GM21576 (cell line): ENCODE results near the gene BHLHE40.

Experiments used
- ATAC-seq: cut with Tn5 transposase; IDR thresholded peaks from one replicate; pipeline ENCODE4 v1.9.1; 2021; ENCODE audit warnings: mild to moderate bottlenecking, moderate library complexity; ENCODE audit not compliant: unreplicated experiment

BHLHE40 gene

DNA sequence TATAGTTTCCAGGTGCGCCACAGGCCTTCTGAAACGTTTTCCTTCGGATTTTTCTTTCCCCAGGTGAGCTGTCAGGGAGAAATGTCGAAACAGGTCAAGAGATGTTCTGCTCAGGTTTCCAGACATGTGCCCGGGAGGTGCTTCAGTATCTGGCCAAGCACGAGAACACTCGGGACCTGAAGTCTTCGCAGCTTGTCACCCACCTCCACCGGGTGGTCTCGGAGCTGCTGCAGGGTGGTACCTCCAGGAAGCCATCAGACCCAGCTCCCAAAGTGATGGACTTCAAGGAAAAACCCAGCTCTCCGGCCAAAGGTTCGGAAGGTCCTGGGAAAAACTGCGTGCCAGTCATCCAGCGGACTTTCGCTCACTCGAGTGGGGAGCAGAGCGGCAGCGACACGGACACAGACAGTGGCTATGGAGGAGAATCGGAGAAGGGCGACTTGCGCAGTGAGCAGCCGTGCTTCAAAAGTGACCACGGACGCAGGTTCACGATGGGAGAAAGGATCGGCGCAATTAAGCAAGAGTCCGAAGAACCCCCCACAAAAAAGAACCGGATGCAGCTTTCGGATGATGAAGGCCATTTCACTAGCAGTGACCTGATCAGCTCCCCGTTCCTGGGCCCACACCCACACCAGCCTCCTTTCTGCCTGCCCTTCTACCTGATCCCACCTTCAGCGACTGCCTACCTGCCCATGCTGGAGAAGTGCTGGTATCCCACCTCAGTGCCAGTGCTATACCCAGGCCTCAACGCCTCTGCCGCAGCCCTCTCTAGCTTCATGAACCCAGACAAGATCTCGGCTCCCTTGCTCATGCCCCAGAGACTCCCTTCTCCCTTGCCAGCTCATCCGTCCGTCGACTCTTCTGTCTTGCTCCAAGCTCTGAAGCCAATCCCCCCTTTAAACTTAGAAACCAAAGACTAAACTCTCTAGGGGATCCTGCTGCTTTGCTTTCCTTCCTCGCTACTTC, 3.8 kb downstream of the BHLHE40 start:
- no peak for ATAC-seq

DNA sequence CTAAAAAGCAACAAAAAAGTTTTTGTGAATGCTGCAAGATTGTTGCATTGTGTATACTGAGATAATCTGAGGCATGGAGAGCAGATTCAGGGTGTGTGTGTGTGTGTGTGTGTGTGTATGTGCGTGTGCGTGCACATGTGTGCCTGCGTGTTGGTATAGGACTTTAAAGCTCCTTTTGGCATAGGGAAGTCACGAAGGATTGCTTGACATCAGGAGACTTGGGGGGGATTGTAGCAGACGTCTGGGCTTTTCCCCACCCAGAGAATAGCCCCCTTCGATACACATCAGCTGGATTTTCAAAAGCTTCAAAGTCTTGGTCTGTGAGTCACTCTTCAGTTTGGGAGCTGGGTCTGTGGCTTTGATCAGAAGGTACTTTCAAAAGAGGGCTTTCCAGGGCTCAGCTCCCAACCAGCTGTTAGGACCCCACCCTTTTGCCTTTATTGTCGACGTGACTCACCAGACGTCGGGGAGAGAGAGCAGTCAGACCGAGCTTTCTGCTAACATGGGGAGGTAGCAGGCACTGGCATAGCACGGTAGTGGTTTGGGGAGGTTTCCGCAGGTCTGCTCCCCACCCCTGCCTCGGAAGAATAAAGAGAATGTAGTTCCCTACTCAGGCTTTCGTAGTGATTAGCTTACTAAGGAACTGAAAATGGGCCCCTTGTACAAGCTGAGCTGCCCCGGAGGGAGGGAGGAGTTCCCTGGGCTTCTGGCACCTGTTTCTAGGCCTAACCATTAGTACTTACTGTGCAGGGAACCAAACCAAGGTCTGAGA, 4.7 kb downstream of the BHLHE40 start:
- peak; percentile 44 for ATAC-seq

DNA sequence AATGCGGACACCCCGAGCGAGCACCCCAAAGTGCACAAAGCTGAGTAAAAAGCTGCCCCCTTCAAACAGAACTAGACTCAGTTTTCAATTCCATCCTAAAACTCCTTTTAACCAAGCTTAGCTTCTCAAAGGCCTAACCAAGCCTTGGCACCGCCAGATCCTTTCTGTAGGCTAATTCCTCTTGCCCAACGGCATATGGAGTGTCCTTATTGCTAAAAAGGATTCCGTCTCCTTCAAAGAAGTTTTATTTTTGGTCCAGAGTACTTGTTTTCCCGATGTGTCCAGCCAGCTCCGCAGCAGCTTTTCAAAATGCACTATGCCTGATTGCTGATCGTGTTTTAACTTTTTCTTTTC, 5.3 kb downstream of the BHLHE40 start:
- no peak for ATAC-seq

DNA sequence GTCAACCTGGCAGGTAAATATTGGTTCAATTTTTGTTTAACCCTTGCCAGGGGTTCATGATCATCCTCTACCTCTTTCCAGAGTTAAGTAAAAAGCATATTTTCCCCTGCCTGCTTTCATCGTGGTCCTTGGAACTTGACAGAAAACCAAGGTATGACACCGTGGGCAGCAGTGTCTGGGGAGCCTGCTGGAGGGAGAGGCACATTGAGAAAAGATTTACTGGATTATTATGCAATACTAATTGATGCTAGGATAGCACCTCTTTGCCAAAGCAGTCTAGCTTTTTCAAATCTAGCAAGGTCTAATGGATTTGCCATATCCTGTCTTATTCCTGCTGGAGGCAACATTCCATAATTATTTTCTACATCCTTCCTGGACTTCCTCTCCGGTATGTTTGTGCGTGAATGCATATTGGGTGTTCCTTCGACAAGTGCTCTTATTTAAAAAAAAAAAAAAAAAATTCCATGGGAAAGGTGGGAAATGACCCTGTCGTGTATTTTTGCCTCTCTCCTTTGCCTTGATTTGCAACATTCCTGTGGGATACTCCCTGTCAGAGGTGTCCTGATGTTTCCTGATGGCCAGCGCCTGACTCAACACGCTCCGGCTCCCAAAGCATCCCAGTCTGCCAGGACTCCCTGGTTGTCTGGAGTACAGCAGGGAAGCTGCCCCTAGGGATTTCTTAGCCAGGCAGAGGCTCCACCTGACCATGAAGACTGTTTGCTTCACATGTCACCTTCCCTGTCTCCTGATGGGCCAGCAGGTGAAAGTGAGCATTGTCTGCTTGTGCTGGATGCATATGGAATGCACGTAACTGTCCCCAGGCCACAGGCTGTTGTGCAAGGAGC, 6.3 kb downstream of the BHLHE40 start:
- no peak for ATAC-seq

DNA sequence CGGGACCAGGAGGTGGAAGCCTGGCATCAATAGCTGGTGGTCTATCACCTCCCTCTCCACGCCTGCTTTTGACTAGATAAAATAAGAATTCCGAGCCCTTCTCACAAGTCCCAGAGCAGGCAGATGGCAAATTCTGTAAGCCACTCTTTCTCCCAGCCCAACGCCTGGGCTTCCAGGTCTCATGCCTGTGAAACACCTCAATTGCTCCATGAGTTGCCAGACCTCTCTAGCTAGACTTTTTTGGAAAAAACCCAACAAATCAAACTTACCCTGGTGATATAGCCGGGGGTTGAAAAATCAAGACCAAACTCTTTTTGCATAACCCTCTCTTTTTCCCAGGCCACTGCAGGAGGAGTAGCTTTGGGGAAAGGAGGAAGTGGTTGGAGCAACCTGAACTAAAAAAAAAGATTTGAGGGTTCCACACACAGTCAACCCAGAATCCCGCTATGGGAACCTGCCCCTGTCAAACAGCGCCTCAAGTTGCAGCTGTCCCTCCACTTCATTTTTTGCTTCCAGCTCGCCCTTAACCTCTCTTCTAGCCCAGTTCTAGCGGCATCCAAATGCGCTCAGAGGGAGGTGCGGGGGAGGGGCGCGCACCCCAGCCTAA, 7.0 kb downstream of the BHLHE40 start:
- ATAC-seq = peak; percentile 19

DNA sequence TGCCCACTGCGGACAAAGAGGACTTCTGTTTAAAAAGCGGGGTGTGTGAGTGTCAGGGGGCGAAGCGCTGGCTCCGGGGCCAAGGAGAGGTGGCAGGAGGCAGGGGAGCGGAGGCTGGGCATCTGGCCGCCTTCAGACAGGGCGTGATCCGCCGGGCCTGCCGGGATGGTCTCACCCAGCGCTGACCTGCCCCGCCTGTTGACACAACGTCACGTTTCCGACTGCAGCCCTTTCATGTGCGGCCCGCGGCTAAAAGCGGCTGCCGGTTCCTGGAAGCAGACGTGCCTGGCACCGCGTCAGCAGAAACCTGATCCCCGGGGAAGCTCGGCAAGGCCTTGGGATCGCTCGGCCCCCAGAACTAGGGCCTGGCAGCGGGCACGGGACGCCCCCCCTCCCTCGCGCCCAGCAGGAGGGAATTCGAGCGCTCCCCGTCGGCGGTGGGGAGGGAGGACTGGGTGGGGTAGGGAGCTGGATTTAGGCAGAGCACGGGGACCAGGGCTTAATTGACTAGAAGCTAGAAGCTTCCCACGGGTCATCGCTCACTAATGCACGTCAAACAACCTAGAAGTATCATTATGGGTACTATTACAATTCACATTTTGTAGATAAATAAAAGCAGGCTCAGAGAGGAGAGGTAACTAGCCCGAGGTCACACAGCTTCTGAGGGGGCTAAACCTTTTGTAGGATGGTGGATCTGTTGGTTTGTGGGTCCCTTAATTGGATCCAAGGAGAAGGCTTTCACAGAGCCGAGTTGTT, 7.7 kb downstream of the BHLHE40 start:
- ATAC-seq = peak; percentile 58

DNA sequence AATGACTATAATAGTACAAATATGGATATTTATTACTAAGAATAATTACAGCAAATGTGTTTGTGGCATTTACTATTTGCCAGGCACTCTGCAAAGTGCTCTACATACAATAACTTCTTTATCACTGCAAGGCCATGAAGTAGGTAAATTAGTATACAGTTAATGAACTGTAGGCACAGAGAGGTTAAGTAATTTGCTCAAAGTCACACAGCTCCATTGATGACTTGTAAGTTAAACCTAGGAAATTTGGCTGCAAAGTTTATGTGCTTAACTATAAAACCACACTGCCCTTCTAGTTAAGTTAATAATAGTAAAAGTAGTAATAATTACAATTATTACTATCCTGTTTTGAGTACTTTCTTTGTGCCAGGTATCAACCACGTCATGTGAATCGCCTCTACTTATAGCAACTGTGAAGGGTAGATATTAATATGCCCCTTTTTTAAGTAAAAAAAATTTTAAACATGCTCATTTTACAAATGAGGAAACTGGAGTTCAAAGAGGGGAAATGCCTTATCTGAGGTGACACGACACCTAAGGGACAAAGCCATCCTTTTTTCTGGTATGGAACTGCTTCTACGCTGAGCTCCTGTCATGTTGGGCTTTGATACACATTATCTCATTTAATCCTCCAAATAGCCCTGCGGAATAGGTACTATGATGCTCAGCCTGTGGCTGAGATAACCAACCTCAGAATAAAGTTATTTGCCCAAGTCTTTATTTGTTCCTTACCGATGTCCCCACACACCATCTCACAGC, 8.5 kb downstream of the BHLHE40 start:
- no peak for ATAC-seq

DNA sequence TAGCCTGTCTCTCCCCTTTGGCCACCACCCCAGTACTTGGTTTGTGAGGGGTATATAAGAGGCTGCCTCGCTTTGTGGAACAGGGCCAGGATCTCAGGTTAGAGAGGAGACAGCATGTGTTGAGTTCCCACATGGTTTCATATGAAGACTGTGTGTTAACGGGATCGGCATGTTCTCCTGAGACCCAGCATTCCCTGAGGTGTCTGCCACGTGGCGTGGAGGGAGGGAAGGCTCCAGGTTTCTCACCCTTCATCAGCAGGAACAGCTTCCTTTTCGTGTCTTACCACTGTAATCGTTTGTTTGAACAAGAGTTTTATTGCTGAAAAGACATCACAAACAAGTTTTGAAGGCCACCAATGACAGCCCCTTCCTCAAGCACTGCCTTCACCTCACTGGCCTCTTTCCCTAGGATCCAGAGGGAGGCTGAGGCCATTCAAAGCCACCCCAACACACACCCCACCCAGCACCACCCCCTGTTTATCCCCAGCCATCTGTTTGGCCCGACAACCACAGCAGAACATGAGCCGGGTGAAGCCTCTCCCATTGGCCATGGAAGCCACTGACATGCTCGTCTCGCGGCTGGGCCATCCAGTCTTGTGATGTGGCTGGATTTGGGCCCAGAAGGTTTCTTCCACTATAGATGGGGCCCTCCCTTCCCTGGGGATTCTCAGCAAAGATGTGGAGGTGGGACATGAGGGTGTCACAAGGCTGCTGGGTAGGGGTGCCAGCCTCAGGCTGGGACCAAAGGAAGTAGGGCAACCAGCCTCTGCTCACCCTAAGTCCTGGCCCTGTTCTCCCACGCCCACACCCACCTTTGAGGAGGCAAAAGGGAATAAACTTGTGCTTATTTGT, 10.0 kb downstream of the BHLHE40 start:
- no peak for ATAC-seq

DNA sequence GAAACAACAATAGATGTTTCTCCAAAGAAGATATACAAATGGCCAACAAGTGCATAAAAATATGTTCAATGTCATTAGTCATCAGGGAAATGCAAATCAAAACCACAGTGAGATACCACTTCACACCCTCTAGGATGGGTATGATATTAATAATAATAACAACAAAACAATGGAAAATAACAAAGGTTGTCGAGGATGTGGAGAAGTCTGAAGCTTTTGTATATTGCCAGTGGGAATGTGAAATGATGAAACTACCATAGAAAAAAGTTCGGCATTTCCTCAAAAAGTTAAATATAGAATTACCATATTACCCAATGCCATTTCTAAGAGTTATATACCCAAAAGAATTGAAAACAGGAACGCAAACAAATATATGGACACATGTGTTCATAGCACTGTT, 10.8 kb downstream of the BHLHE40 start:
- ATAC-seq = no peak

DNA sequence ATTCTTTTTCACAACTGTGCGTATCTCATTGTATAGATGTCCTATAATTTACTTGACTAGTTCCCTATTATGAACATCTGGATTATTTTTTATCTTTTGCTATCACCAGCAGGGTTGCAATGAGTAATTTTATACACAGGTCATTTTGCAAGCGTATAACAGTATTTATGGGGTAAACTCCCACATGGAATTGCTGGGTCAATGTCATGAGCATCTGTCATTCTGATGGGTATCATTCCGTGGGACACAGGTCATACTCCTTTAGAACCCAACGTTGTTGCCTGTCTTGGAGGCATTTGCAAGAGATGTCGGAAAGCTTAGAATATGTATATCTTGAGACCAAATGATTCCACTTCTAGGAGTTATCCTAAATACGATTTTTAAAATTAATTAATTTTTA, 12.9 kb downstream of the BHLHE40 start:
- ATAC-seq = no peak

DNA sequence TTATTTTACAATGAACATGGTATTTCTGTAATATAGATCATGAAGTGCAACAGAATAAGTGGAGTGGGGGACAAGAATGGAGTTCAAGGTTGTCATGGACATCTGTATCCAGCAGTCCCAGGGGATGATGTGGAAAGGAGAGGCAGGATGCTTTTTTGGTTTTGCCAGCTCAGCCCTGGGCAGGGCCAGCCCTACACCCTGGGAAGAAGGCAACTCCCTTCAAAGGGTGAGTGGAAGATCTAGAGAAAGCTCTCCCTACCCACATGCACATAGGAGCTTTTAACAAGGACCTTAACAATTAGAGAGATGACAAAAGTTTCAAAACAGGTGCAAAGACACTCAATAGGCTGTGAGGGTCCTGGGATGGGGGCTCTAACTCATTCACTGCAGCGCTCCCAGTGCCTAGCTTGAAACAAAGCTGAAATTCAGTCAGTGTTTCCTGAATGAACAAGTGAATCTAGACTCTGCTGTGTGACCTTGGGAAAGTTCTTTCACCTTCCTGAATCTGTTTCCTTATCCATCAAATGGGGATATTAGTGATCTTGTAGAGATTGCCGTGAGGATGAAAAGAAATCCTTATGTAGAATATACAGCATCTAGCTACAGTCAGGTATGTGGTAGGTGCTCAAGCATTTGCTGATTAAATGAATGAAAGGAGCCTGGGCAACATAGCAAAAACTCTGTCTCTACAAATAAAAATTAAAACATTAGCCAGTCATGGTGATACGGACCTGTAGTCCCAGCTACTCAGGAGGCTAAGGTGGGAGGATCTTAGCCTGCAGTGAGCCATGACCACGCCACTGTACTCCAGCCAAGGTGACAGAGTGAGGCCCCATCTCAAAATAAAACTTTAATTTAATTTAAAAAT, 14.3 kb downstream of the BHLHE40 start:
- ATAC-seq = no peak

DNA sequence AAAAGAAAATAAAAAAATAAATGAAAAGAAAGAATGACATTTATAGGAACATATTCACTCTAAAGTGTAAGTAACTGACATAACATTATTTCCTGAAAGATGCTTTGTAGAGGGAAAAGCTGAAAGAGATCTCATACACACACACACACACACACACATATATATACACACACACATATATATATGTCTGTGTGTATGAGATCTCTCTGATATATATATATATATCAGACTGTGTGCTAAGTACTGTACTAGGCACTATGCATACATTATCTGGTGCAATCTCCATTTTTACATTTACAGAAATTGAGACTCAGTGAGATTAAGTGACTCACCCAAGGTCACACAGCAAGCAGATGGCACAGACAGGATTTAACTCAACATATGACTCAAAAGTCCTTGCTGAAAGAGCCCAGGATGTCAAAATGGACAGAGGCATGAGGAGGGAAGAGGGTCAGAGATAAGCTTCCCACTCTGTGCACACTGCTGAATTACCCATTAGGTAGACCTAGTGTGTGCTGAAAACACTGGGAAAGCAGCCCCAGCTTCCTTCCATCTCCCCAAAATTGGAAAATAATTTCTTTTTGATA, 15.0 kb downstream of the BHLHE40 start:
- ATAC-seq = no peak

DNA sequence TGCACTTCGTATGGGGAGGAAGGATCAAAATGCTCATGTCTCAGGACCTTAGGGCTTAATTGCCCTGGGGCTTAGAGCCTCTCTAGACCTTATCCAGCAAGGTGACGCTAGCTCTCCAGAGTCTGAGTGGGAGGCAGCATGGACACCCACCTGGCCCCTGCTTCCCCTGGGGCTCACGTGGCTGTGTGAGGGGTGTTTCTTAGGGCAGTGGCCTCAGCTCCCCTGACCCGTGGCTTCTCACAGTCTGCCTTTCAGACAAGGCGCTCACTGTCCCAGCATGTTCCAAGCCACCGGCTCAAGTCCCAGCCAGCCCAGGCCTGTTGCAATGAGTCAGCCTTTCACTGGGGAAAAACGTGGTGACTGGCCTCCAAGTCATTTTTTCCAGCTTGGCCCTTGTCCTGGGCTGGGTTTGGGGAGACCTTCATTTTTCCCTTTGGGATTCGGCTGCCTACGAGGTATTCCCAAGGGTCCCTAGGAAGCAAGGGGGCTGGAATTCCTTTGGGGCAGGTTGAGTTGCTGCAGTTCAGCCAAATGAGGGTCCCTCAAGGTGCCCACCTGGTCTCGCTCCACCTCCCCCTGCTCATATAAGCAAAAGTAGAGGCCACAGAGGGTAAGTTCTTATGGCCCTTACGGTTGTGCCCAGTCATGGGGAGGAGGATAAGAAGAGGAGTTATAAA, 15.7 kb downstream of the BHLHE40 start:
- no peak for ATAC-seq

DNA sequence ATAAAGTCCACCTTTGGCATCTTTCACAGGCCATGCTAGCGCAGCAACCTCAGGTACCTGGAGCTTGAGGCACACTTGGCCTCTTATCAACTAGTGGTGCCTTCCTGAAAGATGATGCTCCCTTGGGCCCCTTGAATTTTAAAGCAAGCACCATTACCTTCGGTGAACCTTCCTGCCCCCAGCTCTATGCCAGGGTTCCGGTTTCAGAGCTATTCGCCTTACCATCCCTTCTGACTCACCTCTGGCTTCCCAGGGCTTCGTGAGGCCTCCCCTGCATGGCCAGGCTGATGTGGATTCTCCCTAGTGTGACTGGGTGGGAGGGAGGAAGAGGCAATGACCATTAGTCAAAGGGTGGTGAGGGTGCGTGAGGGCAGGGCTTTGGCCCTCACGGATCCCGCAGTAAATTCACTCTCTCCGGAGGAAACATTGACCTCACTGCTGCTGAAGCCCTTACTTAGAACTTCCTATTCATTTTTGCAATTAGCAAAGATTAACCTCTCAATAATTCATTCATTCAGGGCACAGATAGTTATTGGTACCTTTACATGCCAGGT, 16.3 kb downstream of the BHLHE40 start:
- ATAC-seq = no peak

DNA sequence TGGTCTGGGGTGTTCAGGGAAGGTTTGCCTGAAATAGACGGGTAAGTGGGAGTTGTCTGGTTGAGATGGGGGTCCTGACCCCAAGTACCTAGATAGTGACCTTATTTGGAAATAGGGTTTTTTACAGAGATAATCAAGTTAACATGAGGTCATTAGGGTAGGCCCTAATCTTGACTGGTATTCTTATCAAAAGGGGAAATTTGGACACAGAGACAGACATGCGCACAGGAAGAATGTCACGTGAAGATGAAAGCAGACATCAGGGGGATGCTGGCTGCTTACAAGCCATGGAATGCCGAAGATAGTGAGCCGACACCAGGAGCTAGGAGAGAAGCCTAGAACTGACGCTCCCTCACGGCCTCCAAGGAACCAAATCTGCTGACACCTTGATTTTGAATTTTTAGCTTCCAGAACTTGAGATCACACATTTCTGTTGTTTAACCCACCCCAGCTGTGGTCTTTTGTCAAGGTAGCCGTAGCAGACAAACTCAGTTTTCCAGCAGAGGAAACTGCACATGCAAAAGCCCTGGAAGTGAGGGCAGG, 17.1 kb downstream of the BHLHE40 start:
- ATAC-seq = no peak

DNA sequence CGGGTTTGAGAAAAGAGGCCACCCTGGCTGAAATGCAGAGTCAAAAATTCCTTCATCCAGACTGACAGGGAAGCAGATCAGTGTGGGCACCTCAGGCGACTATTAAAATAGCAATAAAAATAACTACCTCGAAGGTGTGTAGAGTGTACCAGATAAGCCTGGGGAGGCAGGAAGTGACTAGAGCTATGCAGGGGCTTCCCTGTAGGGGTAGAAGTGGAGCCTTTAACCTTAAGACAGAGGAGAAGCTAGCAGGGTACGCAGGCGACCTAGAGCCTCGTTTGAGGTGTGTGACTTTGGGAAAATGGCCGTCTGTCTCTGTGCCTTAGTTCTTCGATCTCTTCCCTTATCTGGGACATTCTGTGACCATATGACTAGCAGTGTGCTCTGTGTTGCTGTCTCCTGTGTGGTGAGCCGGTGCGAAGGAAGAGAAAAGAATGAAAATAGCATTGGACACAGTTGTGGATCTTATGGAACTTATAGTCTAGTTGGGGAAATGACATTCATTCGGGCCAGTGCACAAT, 17.6 kb downstream of the BHLHE40 start:
- ATAC-seq = no peak
